Muscle of leg (tissue), 11 donors: ENCODE data around the gene WASF1. TPM values are rescaled to one million over a fixed set of nuclear protein-coding genes. Genes with fewer than 3 reads are reported as not detected.
"Not testable (repeated sequence)": the region's sequence is repeated elsewhere in the genome, so short reads cannot be mapped to it uniquely, and the experiment has no call there.

Experiments used
- DNase-seq: peaks from one replicate; pipeline ENCODE4 v3.0.0; 2013
- H3K27ac ChIP-seq: one replicate; pipeline ENCODE4 v1.5.1; 2013; ENCODE audit warnings: mild to moderate bottlenecking, low read length, control low read depth
- H3K27me3 ChIP-seq: one replicate; pipeline ENCODE4 v1.6.1; 2013; ENCODE audit warnings: low read length; ENCODE audit not compliant: control insufficient read depth, insufficient read depth
- H3K36me3 ChIP-seq: one replicate; pipeline ENCODE4 v1.6.1; 2013; ENCODE audit warnings: low read length; ENCODE audit not compliant: control insufficient read depth, insufficient read depth
- H3K4me1 ChIP-seq: one replicate; pipeline ENCODE4 v1.6.1; 2013; ENCODE audit warnings: low read length; ENCODE audit not compliant: control insufficient read depth, insufficient read depth
- H3K4me3 ChIP-seq: one replicate; pipeline ENCODE4 v1.5.1; 2013; ENCODE audit warnings: low read length, control low read depth
- H3K9me3 ChIP-seq: replicated peaks from 2 replicates; pipeline ENCODE4 v1.6.1; 2013; ENCODE audit warnings: low read depth, low read length; ENCODE audit not compliant: control insufficient read depth
- WGBS: methylation state at CpG from one replicate; pipeline ENCODE4 v1.1.5; 2013; ENCODE audit warnings: missing lambda C conversion rate; ENCODE audit not compliant: insufficient coverage; 5-methylcytosine and 5-hydroxymethylcytosine counted together
- polyA plus RNA-seq, 8 donors: library from polyadenylated mRNA; unstranded; fragments of 120-200 nt; gene quantifications; one replicate each; pipeline versions ENCODE4 v1.2.1 to v1.2.3, GENCODE V29; 2013; ENCODE audit warnings: inconsistent platforms in 1 of 8, low replicate concordance in 1 of 8; ENCODE audit not compliant: insufficient read length in 8 of 8, insufficient read depth in 1 of 8
- total RNA-seq: library from RNA; stranded (reverse); fragments of 120-200 nt; gene quantifications from one replicate; pipeline ENCODE4 v1.2.4, GENCODE V29; 2013

The WASF1 gene
- total and polyA plus RNA-seq, 9 donors, result 3.6 to 15.5 (median 9.8) TPM

GRCh38 chr6:110125361-110125760 lies 54.1 kb downstream of the WASF1 start:
- no peak for DNase-seq
- Histone ChIP-seq H3K36me3 (no peaks in the 10 kb centered on the region), H3K4me1 (no peaks in the 10 kb centered on the region), H3K27ac (no peak overlapping the region), H3K4me3 (no peak overlapping the region), H3K27me3 (no peaks in the 10 kb centered on the region), H3K9me3 (no peaks in the 10 kb centered on the region)

- WGBS, result no CpG with 5 or more reads among the region's 4 CpGs
- H3K36me3 ChIP-seq, DNase-seq: not testable (repeated sequence)
These were observed 57.8 kb downstream of the WASF1 start for GRCh38 chr6:110121655-110122054.

GRCh38 chr6:110116258-110116657 lies 63.2 kb downstream of the WASF1 start:
- H3K27ac ChIP-seq, result no peak overlapping the region
- no peak for DNase-seq
- H3K9me3 ChIP-seq, result no peaks in the 10 kb centered on the region
- no peak overlapping the region for H3K4me3 ChIP-seq
- WGBS, result 83% methylated on average over 4 of the region's 8 CpGs
- no peaks in the 10 kb centered on the region for H3K27me3 ChIP-seq
- no peaks in the 10 kb centered on the region for H3K4me1 ChIP-seq
- H3K36me3 ChIP-seq, result no peaks in the 10 kb centered on the region

More at GRCh38 chr6:110121655-110122054, 57.8 kb downstream of the WASF1 start:
- H3K4me3 ChIP-seq, H3K9me3 ChIP-seq, H3K27me3 ChIP-seq, H3K4me1 ChIP-seq, H3K27ac ChIP-seq: not testable (repeated sequence)

GRCh38 chr6:110114004-110114403 lies 65.5 kb downstream of the WASF1 start:
- H3K36me3 ChIP-seq, result no peaks in the 10 kb centered on the region
- H3K27me3 ChIP-seq, result no peaks in the 10 kb centered on the region
- H3K4me1 ChIP-seq, result no peaks in the 10 kb centered on the region
- no peak overlapping the region for H3K4me3 ChIP-seq
- no peak overlapping the region for H3K27ac ChIP-seq
- no peak for DNase-seq
- no peaks in the 10 kb centered on the region for H3K9me3 ChIP-seq

- peaks cover 3% of the 10 kb centered on the region for H3K36me3 ChIP-seq
- DNase-seq, result no peak
- no CpG with 5 or more reads among the region's 4 CpGs for WGBS
- H3K9me3 ChIP-seq, result no peaks in the 10 kb centered on the region
- no peaks in the 10 kb centered on the region for H3K27me3 ChIP-seq
- no peaks in the 10 kb centered on the region for H3K4me1 ChIP-seq
- H3K4me3 ChIP-seq, result no peak overlapping the region
- H3K27ac ChIP-seq, result no peak overlapping the region
These were observed 74.2 kb downstream of the WASF1 start for GRCh38 chr6:110105296-110105695.

- no CpG with 5 or more reads among the region's 4 CpGs for WGBS
- H3K27me3 ChIP-seq, result no peaks in the 10 kb centered on the region
- no peak for DNase-seq
- H3K27ac ChIP-seq, result no peak overlapping the region
- peaks cover 3% of the 10 kb centered on the region for H3K36me3 ChIP-seq
- H3K4me3 ChIP-seq, result no peak overlapping the region
- no peaks in the 10 kb centered on the region for H3K9me3 ChIP-seq
- no peaks in the 10 kb centered on the region for H3K4me1 ChIP-seq
These were observed 76.2 kb downstream of the WASF1 start for GRCh38 chr6:110103260-110103659.

GRCh38 chr6:110102411-110102810 lies 77.1 kb downstream of the WASF1 start:
- no peak overlapping the region for H3K27ac ChIP-seq
- no peaks in the 10 kb centered on the region for H3K27me3 ChIP-seq
- DNase-seq, result no peak
- peaks cover 3% of the 10 kb centered on the region for H3K36me3 ChIP-seq
- H3K9me3 ChIP-seq, result no peaks in the 10 kb centered on the region
- H3K4me3 ChIP-seq, result no peak overlapping the region
- no peaks in the 10 kb centered on the region for H3K4me1 ChIP-seq

- DNase-seq, result no peak
- Histone ChIP-seq H3K27me3 (no peaks in the 10 kb centered on the region), H3K4me3 (no peak overlapping the region), H3K36me3 (peaks cover 3% of the 10 kb centered on the region), H3K4me1 (no peaks in the 10 kb centered on the region), H3K27ac (no peak overlapping the region), H3K9me3 (no peaks in the 10 kb centered on the region)
- no CpG with 5 or more reads among the region's 1 CpG for WGBS
These were observed 77.6 kb downstream of the WASF1 start for GRCh38 chr6:110101885-110102284.

- WGBS, result 90% methylated on average over 5 of the region's 7 CpGs
- Histone ChIP-seq H3K36me3 (peaks cover 3% of the 10 kb centered on the region), H3K4me3 (no peak overlapping the region)
These were observed 80.9 kb downstream of the WASF1 start for GRCh38 chr6:110098511-110099116.

GRCh38 chr6:110097443-110097842 lies 82.0 kb downstream of the WASF1 start:
- H3K27ac ChIP-seq, result no peak overlapping the region
- peaks cover 3% of the 10 kb centered on the region for H3K36me3 ChIP-seq
- WGBS, result no CpG with 5 or more reads among the region's 3 CpGs
- DNase-seq, result no peak
- H3K4me3 ChIP-seq, result no peak overlapping the region
- no peaks in the 10 kb centered on the region for H3K9me3 ChIP-seq
- no peaks in the 10 kb centered on the region for H3K4me1 ChIP-seq
- H3K27me3 ChIP-seq, result no peaks in the 10 kb centered on the region

More at GRCh38 chr6:110098511-110099116, 80.9 kb downstream of the WASF1 start:
- H3K27me3 ChIP-seq, result no peaks in the 10 kb centered on the region
- H3K4me1 ChIP-seq, result no peaks in the 10 kb centered on the region
- DNase-seq, result no peak
- no peaks in the 10 kb centered on the region for H3K9me3 ChIP-seq
- no peak overlapping the region for H3K27ac ChIP-seq

- no peaks in the 10 kb centered on the region for H3K27me3 ChIP-seq
- no peaks in the 10 kb centered on the region for H3K36me3 ChIP-seq
- no peak overlapping the region for H3K4me3 ChIP-seq
- no peaks in the 10 kb centered on the region for H3K9me3 ChIP-seq
- no peak overlapping the region for H3K27ac ChIP-seq
- no CpG with 5 or more reads among the region's 1 CpG for WGBS
- no peaks in the 10 kb centered on the region for H3K4me1 ChIP-seq
- no peak for DNase-seq
These were observed 83.5 kb downstream of the WASF1 start for GRCh38 chr6:110095935-110096334.
